ENCODE results near the gene THEMIS.
"Not testable (repeated sequence)": the region's sequence is repeated elsewhere in the genome, so short reads cannot be mapped to it uniquely, and the experiment has no call there.

Gene THEMIS

GRCh38 chr6:127691146-127691545, 209.7 kb downstream of the THEMIS start:
- H3K4me3 ChIP-seq (ENCODE audit: low read depth, low read length, poor library complexity, severe bottlenecking): no peak overlapping the region
- H3K9me2 ChIP-seq (ENCODE audit: low read depth, low read length): no peaks in the 10 kb centered on the region
- no peaks in the 10 kb centered on the region for H3K4me1 ChIP-seq (ENCODE audit: insufficient read depth, low read length, severe bottlenecking)
- H3K79me2 ChIP-seq (ENCODE audit: insufficient read depth, low read length): no peaks in the 10 kb centered on the region
- H4K20me1 ChIP-seq (ENCODE audit: insufficient read depth, low read length): no peaks in the 10 kb centered on the region
- no peak overlapping the region for H2AFZ ChIP-seq (ENCODE audit: low read length)
- no peaks in the 10 kb centered on the region for H3K27me3 ChIP-seq (ENCODE audit: insufficient read depth, low read length)
- no peak overlapping the region for H3K9ac ChIP-seq (ENCODE audit: low read length)
- H3K9me3 ChIP-seq (ENCODE audit: low read length): no peaks in the 10 kb centered on the region
- no peak overlapping the region for H3K27ac ChIP-seq (ENCODE audit: low read depth, low read length, poor library complexity, severe bottlenecking)
- H3K4me2 ChIP-seq (ENCODE audit: low read length): no peak overlapping the region
- no peaks in the 10 kb centered on the region for H3K36me3 ChIP-seq (ENCODE audit: insufficient read depth, low read length)
- TF ChIP-seq CTCF (IDR thresholded peaks at IDR 0.05; ENCODE audit: low read length) (no peak), EZH2 (IDR thresholded peaks at IDR 0.05; ENCODE audit: borderline replicate concordance, low read length) (no peak)
- no peaks in the 10 kb centered on the region for H3F3A ChIP-seq (ENCODE audit: insufficient read depth, low read length)

- H3K4me2 ChIP-seq (ENCODE audit: low read length): no peak overlapping the region
- no peaks in the 10 kb centered on the region for H3K4me1 ChIP-seq (ENCODE audit: insufficient read depth, low read length, severe bottlenecking)
- no peaks in the 10 kb centered on the region for H3K27me3 ChIP-seq (ENCODE audit: insufficient read depth, low read length)
- H3K4me3 ChIP-seq (ENCODE audit: low read depth, low read length, poor library complexity, severe bottlenecking): no peak overlapping the region
- no peaks in the 10 kb centered on the region for H3F3A ChIP-seq (ENCODE audit: insufficient read depth, low read length)
- H3K9ac ChIP-seq (ENCODE audit: low read length): no peak overlapping the region
- no peak overlapping the region for H3K27ac ChIP-seq (ENCODE audit: low read depth, low read length, poor library complexity, severe bottlenecking)
- no peak overlapping the region for H2AFZ ChIP-seq (ENCODE audit: low read length)
- H3K36me3 ChIP-seq (ENCODE audit: insufficient read depth, low read length): no peaks in the 10 kb centered on the region
- H3K9me2 ChIP-seq (ENCODE audit: low read depth, low read length): no peaks in the 10 kb centered on the region
- no peaks in the 10 kb centered on the region for H3K9me3 ChIP-seq (ENCODE audit: low read length)
- TF ChIP-seq EZH2 (IDR thresholded peaks at IDR 0.05; ENCODE audit: borderline replicate concordance, low read length) (no peak), CTCF (IDR thresholded peaks at IDR 0.05; ENCODE audit: low read length) (no peak)
- no peaks in the 10 kb centered on the region for H4K20me1 ChIP-seq (ENCODE audit: insufficient read depth, low read length)
- H3K79me2 ChIP-seq (ENCODE audit: insufficient read depth, low read length): no peaks in the 10 kb centered on the region
These were observed 210.3 kb downstream of the THEMIS start for GRCh38 chr6:127690588-127690987.

GRCh38 chr6:127690092-127690491, 210.8 kb downstream of the THEMIS start:
- no peak overlapping the region for H2AFZ ChIP-seq (ENCODE audit: low read length)
- H3K4me3 ChIP-seq (ENCODE audit: low read depth, low read length, poor library complexity, severe bottlenecking): no peak overlapping the region
- H3F3A ChIP-seq (ENCODE audit: insufficient read depth, low read length): no peaks in the 10 kb centered on the region

GRCh38 chr6:127687490-127687889, 213.4 kb downstream of the THEMIS start:
- not testable (repeated sequence) for H3K79me2 ChIP-seq (ENCODE audit: insufficient read depth, low read length); H3K4me1 ChIP-seq (ENCODE audit: insufficient read depth, low read length, severe bottlenecking); H3F3A ChIP-seq (ENCODE audit: insufficient read depth, low read length); H3K4me3 ChIP-seq (ENCODE audit: low read depth, low read length, poor library complexity, severe bottlenecking); H2AFZ ChIP-seq (ENCODE audit: low read length); H3K27me3 ChIP-seq (ENCODE audit: insufficient read depth, low read length); H3K27ac ChIP-seq (ENCODE audit: low read depth, low read length, poor library complexity, severe bottlenecking); H4K20me1 ChIP-seq (ENCODE audit: insufficient read depth, low read length); H3K9me2 ChIP-seq (ENCODE audit: low read depth, low read length); H3K4me2 ChIP-seq (ENCODE audit: low read length); H3K36me3 ChIP-seq (ENCODE audit: insufficient read depth, low read length); H3K9ac ChIP-seq (ENCODE audit: low read length); H3K9me3 ChIP-seq (ENCODE audit: low read length)

More at GRCh38 chr6:127690092-127690491, 210.8 kb downstream of the THEMIS start:
- no peak overlapping the region for H3K4me2 ChIP-seq (ENCODE audit: low read length)
- no peaks in the 10 kb centered on the region for H3K79me2 ChIP-seq (ENCODE audit: insufficient read depth, low read length)
- H3K9me3 ChIP-seq (ENCODE audit: low read length): no peaks in the 10 kb centered on the region
- H3K4me1 ChIP-seq (ENCODE audit: insufficient read depth, low read length, severe bottlenecking): no peaks in the 10 kb centered on the region
- H3K9me2 ChIP-seq (ENCODE audit: low read depth, low read length): no peaks in the 10 kb centered on the region
- no peak overlapping the region for H3K9ac ChIP-seq (ENCODE audit: low read length)
- TF ChIP-seq EZH2 (IDR thresholded peaks at IDR 0.05; ENCODE audit: borderline replicate concordance, low read length): no peak
- TF ChIP-seq CTCF (IDR thresholded peaks at IDR 0.05; ENCODE audit: low read length): peak; percentile 39; the same call in 1 of the 2 replicates
- no peak overlapping the region for H3K27ac ChIP-seq (ENCODE audit: low read depth, low read length, poor library complexity, severe bottlenecking)
- no peaks in the 10 kb centered on the region for H4K20me1 ChIP-seq (ENCODE audit: insufficient read depth, low read length)
- no peaks in the 10 kb centered on the region for H3K27me3 ChIP-seq (ENCODE audit: insufficient read depth, low read length)
- H3K36me3 ChIP-seq (ENCODE audit: insufficient read depth, low read length): no peaks in the 10 kb centered on the region

Data from OCI-LY1 (cell line).